ENCODE results near the gene ARF1. TPM values are rescaled to one million over a fixed set of nuclear protein-coding genes. Genes with fewer than 3 reads are reported as not detected.

The ARF1 gene
- polyA plus RNA-seq, 4 donors: 375 to 490 (median 410) TPM

DNA sequence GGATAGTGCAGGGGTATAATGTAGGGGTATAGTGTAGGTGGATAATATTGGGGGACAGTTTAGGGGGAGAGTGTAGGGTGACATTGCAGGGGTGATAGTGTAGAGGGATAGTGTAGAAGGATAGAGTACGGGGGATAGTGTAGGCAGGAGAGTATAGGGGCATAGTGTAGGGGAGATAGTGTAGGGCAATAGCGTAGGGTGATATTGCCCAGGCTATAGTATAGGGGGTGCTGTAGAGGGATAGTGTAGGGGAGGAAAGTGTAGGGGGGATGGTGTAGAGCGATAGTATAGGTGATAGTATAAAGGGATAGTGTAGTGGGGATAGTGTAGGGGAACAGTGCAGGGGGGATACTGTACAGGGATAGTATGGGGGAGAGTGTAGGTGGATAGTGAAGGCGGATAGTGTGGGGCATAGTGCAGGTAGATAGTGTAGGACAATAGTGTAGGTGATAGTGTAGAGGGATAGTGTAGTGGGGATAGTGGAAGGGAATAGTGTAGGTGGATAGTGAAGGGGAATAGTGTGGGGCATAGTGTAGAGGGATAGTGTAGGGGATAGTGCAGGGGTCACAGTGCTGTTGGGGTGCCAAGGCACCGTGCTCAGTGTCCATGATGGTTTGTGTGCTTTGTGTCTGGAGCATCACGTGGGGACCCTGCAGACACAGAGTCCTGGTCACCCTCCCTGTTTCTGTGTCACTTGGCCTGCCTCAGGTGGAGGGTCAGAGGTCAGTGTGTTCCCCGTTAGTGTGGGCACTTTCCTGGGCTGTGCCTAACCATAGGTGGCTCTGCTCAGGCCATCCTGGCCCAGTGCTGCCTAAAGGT is 10.5 kb upstream of the ARF1 start:
- H3K4me3 ChIP-seq (ENCODE audit: low read depth in 1 of 3, low read length in 3 of 3): no peak overlapping the region
- H3K27ac ChIP-seq (ENCODE audit: low read depth in 1 of 3, low read length in 2 of 3): no peak overlapping the region
- H3K4me1 ChIP-seq (ENCODE audit: control insufficient read depth in 3 of 3, insufficient read depth in 2 of 3, low read depth in 1 of 3, low read length in 2 of 3): no peaks in the 10 kb centered on the region
- H3K36me3 ChIP-seq (ENCODE audit: control insufficient read depth in 3 of 3, insufficient read depth in 2 of 3, low read depth in 1 of 3, low read length in 3 of 3): no peaks in the 10 kb centered on the region
- DNase-seq (no peak), FAIRE-seq (no peak)
- WGBS, 3 donors: 24 to 53% (median 47%) methylated on average over 7 of the region's 7 CpGs
- peaks cover 0 to 43% (median 0%) of the 10 kb centered on the region in 3 donors for H3K27me3 ChIP-seq (ENCODE audit: control insufficient read depth in 3 of 3, insufficient read depth in 3 of 3, low read length in 3 of 3)
- H3K9me3 ChIP-seq (ENCODE audit: control insufficient read depth in 2 of 2, insufficient read depth in 1 of 2, low read depth in 1 of 2, low read length in 1 of 2): no peaks in the 10 kb centered on the region

- Histone ChIP-seq H3K4me3 (ENCODE audit: low read depth in 1 of 3, low read length in 3 of 3) (no peak overlapping the region), H3K27me3 (ENCODE audit: control insufficient read depth in 3 of 3, insufficient read depth in 3 of 3, low read length in 3 of 3) (peaks cover 0 to 39% (median 0%) of the 10 kb centered on the region in 3 donors), H3K9me3 (ENCODE audit: control insufficient read depth in 2 of 2, insufficient read depth in 1 of 2, low read depth in 1 of 2, low read length in 1 of 2) (no peaks in the 10 kb centered on the region), H3K27ac (ENCODE audit: low read depth in 1 of 3, low read length in 2 of 3) (no peak overlapping the region), H3K36me3 (ENCODE audit: control insufficient read depth in 3 of 3, insufficient read depth in 2 of 3, low read depth in 1 of 3, low read length in 3 of 3) (no peaks in the 10 kb centered on the region), H3K4me1 (ENCODE audit: control insufficient read depth in 3 of 3, insufficient read depth in 2 of 3, low read depth in 1 of 3, low read length in 2 of 3) (no peaks in the 10 kb centered on the region)
- FAIRE-seq: no peak
- WGBS, 3 donors: 42 to 48% (median 44%) methylated on average over 5 of the region's 5 CpGs
- no peak for DNase-seq
Measured at GRCh38 chr1:228072658-228073043, 9.9 kb upstream of the ARF1 start.

GRCh38 chr1:228073061-228073856 is 9.2 kb upstream of the ARF1 start:
- 48 to 64% (median 58%) methylated on average over 21 to 23 of the region's 23 CpGs for WGBS, 3 donors
- no peaks in the 10 kb centered on the region for H3K36me3 ChIP-seq (ENCODE audit: control insufficient read depth in 3 of 3, insufficient read depth in 2 of 3, low read depth in 1 of 3, low read length in 3 of 3)

DNA sequence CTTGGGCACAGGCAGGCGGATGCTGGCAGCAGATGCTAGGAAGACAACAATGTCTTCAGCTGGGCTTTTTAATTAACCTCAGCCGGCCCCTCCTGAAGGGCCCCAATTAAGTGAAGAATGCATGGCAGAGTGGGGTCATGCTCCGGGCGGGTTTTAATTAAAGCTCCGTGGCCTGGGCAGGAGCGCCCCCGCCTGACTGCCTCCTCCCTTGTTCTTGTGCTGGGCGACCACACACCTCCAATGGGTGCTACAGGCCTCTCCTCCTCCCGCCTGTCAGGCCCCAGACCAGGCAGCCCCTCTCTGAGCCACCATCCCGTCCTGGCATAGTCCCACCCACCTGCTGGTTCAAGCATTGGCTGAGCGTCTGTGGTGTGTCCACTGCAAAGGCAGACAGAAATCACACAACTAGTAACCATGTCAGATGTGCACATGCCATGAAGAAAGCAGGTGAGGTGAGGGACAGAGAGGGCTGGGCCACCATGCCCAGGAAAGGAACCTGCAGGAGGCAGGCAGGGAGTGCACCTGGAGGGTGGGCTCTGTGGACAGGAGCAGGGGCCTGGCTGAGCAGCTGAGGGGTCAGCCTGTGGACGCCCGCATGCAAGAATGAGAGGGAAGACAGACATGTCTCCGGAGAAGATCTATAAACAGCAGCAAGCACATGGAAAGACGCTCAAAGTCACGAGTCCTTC is 8.5 kb upstream of the ARF1 start:
- Histone ChIP-seq H3K27ac (ENCODE audit: low read depth in 1 of 3, low read length in 2 of 3) (no peak overlapping the region), H3K9me3 (ENCODE audit: control insufficient read depth in 2 of 2, insufficient read depth in 1 of 2, low read depth in 1 of 2, low read length in 1 of 2) (no peaks in the 10 kb centered on the region), H3K4me1 (ENCODE audit: control insufficient read depth in 3 of 3, insufficient read depth in 2 of 3, low read depth in 1 of 3, low read length in 2 of 3) (no peaks in the 10 kb centered on the region), H3K4me3 (ENCODE audit: low read depth in 1 of 3, low read length in 3 of 3) (no peak overlapping the region), H3K27me3 (ENCODE audit: control insufficient read depth in 3 of 3, insufficient read depth in 3 of 3, low read length in 3 of 3) (peaks cover 0 to 31% (median 0%) of the 10 kb centered on the region in 3 donors), H3K36me3 (ENCODE audit: control insufficient read depth in 3 of 3, insufficient read depth in 2 of 3, low read depth in 1 of 3, low read length in 3 of 3) (no peaks in the 10 kb centered on the region)
- DNase-seq (no peak), FAIRE-seq (no peak)
- WGBS, 3 donors: 32 to 41% (median 32%) methylated on average over 14 to 16 of the region's 16 CpGs

More at GRCh38 chr1:228073061-228073856, 9.2 kb upstream of the ARF1 start:
- no peak for FAIRE-seq
- H3K27me3 ChIP-seq (ENCODE audit: control insufficient read depth in 3 of 3, insufficient read depth in 3 of 3, low read length in 3 of 3): peaks cover 0 to 38% (median 0%) of the 10 kb centered on the region in 3 donors
- no peaks in the 10 kb centered on the region for H3K9me3 ChIP-seq (ENCODE audit: control insufficient read depth in 2 of 2, insufficient read depth in 1 of 2, low read depth in 1 of 2, low read length in 1 of 2)
- no peaks in the 10 kb centered on the region for H3K4me1 ChIP-seq (ENCODE audit: control insufficient read depth in 3 of 3, insufficient read depth in 2 of 3, low read depth in 1 of 3, low read length in 2 of 3)
- no peak for DNase-seq
- H3K4me3 ChIP-seq (ENCODE audit: low read depth in 1 of 3, low read length in 3 of 3): no peak overlapping the region
- no peak overlapping the region for H3K27ac ChIP-seq (ENCODE audit: low read depth in 1 of 3, low read length in 2 of 3)

DNA sequence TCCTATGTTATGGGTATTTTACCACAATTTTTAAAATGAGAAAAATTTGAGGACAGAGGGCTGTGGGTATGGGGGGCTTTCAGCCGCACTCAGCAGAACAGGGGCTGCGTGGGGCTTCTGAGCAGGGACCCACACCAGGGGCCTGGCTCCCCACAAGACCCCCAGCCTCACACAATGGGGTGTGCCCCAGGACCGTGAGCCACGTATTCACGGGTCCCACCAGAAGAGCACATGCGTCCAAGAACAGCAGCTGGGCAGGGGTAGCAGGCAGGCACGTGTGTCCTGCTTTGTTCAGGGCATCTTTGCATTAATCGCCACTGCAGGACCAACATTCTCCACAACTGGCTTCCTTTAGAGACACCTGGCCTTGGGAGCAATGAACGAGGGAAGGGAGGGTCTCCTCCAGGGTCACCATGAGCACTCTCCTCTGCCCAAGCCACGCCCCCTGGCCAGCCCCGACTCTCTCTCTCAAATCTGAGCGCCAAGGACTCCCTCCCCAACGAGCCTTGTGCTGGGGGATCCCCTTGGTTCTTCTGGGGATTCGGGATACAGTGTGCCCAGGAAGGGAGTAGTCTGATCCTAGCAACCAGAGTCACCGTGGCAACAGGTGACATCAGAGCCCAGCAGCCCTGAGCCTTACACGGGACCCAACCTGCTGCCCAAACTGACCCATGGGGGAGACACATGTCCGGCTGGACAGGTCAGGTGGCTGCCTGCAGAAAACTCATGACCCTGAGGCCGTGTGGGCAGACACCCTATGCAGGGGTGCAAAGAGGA is 7.4 kb upstream of the ARF1 start:
- no peak overlapping the region for H3K4me3 ChIP-seq (ENCODE audit: low read depth in 1 of 3, low read length in 3 of 3)
- FAIRE-seq (no peak), DNase-seq (no peak)
- 27 to 43% (median 33%) methylated on average over 17 to 18 of the region's 18 CpGs for WGBS, 3 donors
- H3K27me3 ChIP-seq (ENCODE audit: control insufficient read depth in 3 of 3, insufficient read depth in 3 of 3, low read length in 3 of 3): peaks cover 0 to 25% (median 0%) of the 10 kb centered on the region in 3 donors
- H3K36me3 ChIP-seq (ENCODE audit: control insufficient read depth in 3 of 3, insufficient read depth in 2 of 3, low read depth in 1 of 3, low read length in 3 of 3): no peaks in the 10 kb centered on the region
- no peaks in the 10 kb centered on the region for H3K4me1 ChIP-seq (ENCODE audit: control insufficient read depth in 3 of 3, insufficient read depth in 2 of 3, low read depth in 1 of 3, low read length in 2 of 3)
- H3K27ac ChIP-seq (ENCODE audit: low read depth in 1 of 3, low read length in 2 of 3): no peak overlapping the region
- no peaks in the 10 kb centered on the region for H3K9me3 ChIP-seq (ENCODE audit: control insufficient read depth in 2 of 2, insufficient read depth in 1 of 2, low read depth in 1 of 2, low read length in 1 of 2)

- H3K4me1 ChIP-seq (ENCODE audit: control insufficient read depth in 3 of 3, insufficient read depth in 2 of 3, low read depth in 1 of 3, low read length in 2 of 3): no peaks in the 10 kb centered on the region
- H3K27me3 ChIP-seq (ENCODE audit: control insufficient read depth in 3 of 3, insufficient read depth in 3 of 3, low read length in 3 of 3): peaks cover 0 to 22% (median 0%) of the 10 kb centered on the region in 3 donors
- no peaks in the 10 kb centered on the region for H3K9me3 ChIP-seq (ENCODE audit: control insufficient read depth in 2 of 2, insufficient read depth in 1 of 2, low read depth in 1 of 2, low read length in 1 of 2)
- FAIRE-seq: no peak
- no peak for DNase-seq
- H3K36me3 ChIP-seq (ENCODE audit: control insufficient read depth in 3 of 3, insufficient read depth in 2 of 3, low read depth in 1 of 3, low read length in 3 of 3): no peaks in the 10 kb centered on the region
- H3K4me3 ChIP-seq (ENCODE audit: low read depth in 1 of 3, low read length in 3 of 3): no peak overlapping the region
- whole genome bisulfite sequencing, 3 donors: 55 to 78% (median 71%) methylated on average over 9 of the region's 9 CpGs
- no peak overlapping the region for H3K27ac ChIP-seq (ENCODE audit: low read depth in 1 of 3, low read length in 2 of 3)
Measured at GRCh38 chr1:228075801-228076271, 6.7 kb upstream of the ARF1 start.

DNA sequence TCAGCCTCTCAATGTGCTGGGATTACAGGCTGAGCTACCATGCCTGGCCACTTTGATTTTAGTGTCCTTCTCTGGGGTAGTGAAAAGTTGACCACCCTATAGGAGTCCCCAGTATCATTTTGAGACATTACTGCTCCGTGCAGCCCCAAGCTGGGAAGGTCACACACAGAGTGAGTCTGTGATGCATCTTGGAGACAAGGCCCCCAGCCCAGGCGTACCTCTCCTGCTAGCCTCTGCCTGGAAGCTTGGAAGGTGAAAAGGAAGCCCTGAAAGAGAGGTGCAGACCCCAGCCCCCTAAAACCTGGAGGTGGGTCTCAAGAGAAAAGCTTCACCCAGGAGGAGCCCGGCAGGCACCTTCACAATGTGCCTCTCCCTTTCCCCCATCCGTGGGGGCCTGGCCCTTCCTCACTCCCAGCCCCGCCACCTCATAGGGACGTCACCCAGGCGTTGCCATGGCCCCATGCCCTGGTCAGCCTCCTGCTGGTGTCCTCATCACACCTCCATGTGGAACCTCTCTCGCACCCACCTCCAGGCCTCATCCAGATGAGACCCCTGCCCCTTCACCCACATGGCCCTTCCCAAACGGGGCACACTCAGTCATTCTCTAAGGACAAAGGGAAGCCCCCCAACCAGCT is 5.6 kb upstream of the ARF1 start:
- Histone ChIP-seq H3K4me3 (ENCODE audit: low read depth in 1 of 3, low read length in 3 of 3) (no peak overlapping the region), H3K27me3 (ENCODE audit: control insufficient read depth in 3 of 3, insufficient read depth in 3 of 3, low read length in 3 of 3) (peaks cover 0 to 21% (median 0%) of the 10 kb centered on the region in 3 donors), H3K4me1 (ENCODE audit: control insufficient read depth in 3 of 3, insufficient read depth in 2 of 3, low read depth in 1 of 3, low read length in 2 of 3) (peaks cover 0 to 6% (median 2%) of the 10 kb centered on the region in 3 donors), H3K36me3 (ENCODE audit: control insufficient read depth in 3 of 3, insufficient read depth in 2 of 3, low read depth in 1 of 3, low read length in 3 of 3) (no peaks in the 10 kb centered on the region), H3K27ac (ENCODE audit: low read depth in 1 of 3, low read length in 2 of 3) (no peak overlapping the region), H3K9me3 (ENCODE audit: control insufficient read depth in 2 of 2, insufficient read depth in 1 of 2, low read depth in 1 of 2, low read length in 1 of 2) (no peaks in the 10 kb centered on the region)
- 61 to 69% (median 63%) methylated on average over 6 to 9 of the region's 9 CpGs for WGBS, 3 donors
- FAIRE-seq (no peak), DNase-seq (no peak)

Data from small intestine (tissue), 7 donors.